T follicular helper cell (primary cell): ENCODE measurements around the gene WWC2.
"Not testable (repeated sequence)": the region's sequence is repeated elsewhere in the genome, so short reads cannot be mapped to it uniquely, and the experiment has no call there.

ENCODE experiments used
- DNase-seq: peaks from one replicate; pipeline ENCODE4 v3.0.0-alpha.2; 2020; ENCODE audit warnings: low read depth

The WWC2 gene

GRCh38 chr4:183172881-183173280 lies 73.8 kb downstream of the WWC2 start:
- no peak for DNase-seq

- no peak for DNase-seq
Observed at GRCh38 chr4:183173580-183174526, 74.8 kb downstream of the WWC2 start.

GRCh38 chr4:183175631-183176232 lies 76.7 kb downstream of the WWC2 start:
- DNase-seq = no peak

DNA sequence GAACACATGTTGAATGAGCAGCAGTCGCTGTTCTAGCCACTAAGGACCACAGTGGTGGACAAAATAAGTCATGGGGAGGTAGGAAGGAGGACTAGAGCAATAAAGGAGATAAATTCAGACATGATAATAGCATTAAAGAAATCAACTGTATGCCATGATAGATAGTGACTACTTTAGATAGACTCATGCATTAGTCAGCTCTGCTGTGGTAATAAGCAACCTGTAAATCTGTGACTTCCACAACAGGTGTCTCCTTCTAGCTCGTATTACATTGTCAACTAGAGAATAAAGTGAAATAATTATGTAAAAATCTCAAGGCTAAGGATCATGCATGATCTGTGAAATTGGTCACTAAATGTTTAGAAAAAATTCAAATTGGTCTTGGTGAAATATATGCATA lies 77.9 kb downstream of the WWC2 start:
- DNase-seq = no peak

GRCh38 chr4:183178201-183178600 lies 79.1 kb downstream of the WWC2 start:
- DNase-seq = no peak

- no peak for DNase-seq
Observed at GRCh38 chr4:183180096-183180495, 81.0 kb downstream of the WWC2 start.

- DNase-seq = no peak
Observed at GRCh38 chr4:183180621-183181020, 81.6 kb downstream of the WWC2 start.

DNA sequence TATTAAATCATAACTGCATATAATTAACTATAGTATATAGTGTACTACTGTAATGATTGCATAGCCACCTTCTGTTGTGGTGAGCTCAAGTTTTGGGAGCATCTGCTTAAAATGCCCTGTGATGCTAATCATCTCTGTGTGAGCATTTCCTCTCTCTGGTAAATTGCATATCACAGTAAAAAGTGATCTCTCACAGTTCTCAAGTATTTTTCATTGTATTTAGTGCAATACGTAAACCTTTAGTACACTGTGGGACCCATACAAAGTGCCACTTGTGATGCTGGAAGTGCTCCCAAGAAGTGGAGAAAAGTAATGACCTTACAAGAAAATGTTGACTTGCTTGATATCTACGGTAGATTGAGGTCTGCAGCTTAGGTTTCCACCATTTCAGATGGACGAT lies 82.0 kb downstream of the WWC2 start:
- no peak for DNase-seq

GRCh38 chr4:183182873-183183725 lies 84.0 kb downstream of the WWC2 start:
- DNase-seq = no peak

- no peak for DNase-seq
Observed at GRCh38 chr4:183183906-183184535, 85.0 kb downstream of the WWC2 start.

- no peak for DNase-seq
Observed at GRCh38 chr4:183185018-183185417, 86.0 kb downstream of the WWC2 start.

DNA sequence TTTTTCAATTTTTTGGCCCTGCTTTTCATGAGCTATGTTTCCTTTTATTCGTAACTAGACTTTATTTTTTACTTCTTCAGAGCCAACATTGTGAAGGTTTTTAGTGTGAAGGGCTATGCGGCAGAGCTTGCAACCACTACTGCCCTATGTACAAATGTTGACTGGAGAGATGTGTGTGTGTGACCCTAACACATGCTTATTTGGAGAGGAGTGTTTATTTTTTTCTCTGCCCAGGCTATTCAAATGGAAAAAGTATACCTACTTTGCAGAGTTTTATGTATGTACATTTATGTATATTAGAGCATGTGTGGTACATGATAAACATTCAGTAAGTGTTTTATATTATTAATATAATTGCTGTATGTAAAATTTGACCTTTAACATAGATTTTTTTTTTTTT lies 86.5 kb downstream of the WWC2 start:
- DNase-seq = no peak

DNA sequence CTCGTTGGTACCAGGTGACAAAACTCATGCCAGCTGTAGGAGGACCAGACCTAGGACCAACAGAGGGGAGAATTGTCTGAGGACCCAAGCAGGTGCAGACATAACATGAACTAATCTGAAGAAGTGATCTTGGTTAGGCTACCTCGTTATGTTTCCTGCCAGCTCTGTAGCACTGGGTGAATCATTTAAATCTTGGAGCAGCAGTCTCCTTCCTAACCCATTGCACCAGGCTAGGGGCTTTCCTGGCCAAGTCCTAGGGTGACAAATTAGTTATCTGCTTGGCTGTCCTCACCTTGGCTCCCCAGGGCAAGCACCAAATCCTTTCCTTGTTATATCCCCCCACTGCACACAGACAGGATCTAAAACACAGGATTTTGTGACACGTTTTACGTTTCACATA lies 87.8 kb downstream of the WWC2 start:
- DNase-seq = no peak

- DNase-seq = no peak
Observed at GRCh38 chr4:183190900-183191527, 92.0 kb downstream of the WWC2 start.

DNA sequence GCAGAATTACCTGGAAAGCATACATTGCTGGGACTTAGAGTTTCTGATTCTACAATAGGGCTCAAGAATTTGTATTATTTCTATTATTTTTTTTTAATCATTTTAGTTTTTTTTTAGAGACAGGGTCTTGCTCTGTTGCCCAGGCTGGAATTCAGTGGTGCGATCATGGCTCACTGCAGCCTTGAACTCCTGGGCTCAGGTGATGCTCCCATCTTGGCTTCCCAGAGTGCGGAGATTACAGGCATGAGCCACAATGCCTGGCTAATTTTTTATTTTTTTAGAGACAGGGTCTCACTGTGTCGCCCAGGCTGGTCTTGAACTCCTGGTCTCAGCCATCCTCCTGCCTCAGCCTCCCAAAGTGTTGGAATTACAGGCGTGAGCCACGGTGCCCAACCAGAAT lies 92.6 kb downstream of the WWC2 start:
- DNase-seq = no peak

DNA sequence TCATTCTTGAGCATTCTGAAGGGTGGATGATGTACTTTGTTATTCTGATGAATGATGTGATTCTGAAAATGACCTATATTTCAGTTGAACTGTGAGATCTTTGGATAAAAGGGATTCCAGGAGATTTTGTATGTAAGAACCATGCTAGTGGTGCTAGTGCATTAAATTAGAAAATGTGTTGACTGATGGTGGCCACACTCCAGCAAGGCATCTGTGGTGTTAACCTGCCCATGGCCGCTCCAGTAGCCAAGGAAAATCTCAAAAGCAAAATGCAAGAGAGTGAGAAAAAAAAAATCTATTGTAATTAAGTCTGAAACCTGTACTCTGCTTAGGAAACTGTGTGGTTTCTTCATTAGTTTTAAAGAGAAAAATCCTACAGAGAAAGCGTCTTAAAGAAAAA lies 93.5 kb downstream of the WWC2 start:
- no peak for DNase-seq

GRCh38 chr4:183193730-183194338 lies 94.8 kb downstream of the WWC2 start:
- DNase-seq = not testable (repeated sequence)

DNA sequence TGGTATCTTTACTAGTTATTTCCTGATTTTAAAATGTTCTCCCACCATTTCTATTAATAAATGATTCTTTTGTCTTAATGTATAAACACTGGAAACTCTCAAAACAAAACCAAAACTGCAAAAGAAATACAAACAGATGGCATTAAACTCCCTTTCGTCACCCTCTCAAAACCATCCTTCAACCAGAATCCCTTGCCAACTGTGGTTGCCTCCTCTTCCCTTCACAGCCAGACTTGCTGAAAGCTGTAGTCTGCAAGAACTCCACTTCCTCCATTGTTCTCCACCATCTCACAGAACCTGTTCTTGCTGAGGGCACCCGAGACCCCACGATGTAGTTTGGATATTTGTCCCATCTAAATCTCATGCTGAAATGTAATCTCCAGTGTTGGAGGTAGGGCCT lies 96.5 kb downstream of the WWC2 start:
- DNase-seq = no peak

DNA sequence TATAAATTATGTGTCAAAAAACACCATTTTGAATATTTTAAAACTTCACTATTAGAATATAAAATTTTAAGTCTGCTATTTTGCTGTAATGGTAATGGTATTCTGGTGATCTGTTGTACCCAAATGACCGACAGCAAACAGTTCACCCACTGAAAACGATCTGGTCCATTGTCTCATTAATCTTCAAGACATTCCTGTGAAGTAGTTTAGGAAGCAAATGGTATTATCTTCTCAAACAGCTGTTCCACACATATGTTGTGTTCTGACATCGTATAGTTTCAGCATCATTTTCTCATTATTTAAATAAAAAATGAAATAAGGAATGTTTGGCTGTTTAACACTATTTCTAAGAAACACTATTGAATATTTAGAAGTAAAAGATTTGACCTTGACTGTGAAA lies 98.1 kb downstream of the WWC2 start:
- DNase-seq = no peak

DNA sequence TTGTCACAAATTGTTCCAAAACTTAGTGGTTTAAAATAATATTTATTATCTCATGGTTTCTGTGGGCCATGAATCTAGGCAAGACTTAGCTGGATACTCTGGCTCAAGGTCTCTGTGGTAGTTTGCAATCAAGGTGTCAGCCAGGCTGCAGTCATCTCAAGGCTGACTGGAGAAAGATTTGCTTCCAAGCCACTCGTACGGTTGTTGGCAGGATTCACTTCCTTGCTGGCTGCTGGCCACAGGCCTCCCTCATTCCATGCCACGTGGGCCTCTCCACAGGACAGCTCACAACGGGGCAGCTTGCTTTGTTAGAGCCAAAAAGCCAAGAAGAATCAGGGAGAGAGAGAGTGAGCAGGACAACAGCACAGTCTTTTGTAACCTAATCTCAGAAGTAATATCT lies 101.4 kb downstream of the WWC2 start:
- DNase-seq = no peak

DNA sequence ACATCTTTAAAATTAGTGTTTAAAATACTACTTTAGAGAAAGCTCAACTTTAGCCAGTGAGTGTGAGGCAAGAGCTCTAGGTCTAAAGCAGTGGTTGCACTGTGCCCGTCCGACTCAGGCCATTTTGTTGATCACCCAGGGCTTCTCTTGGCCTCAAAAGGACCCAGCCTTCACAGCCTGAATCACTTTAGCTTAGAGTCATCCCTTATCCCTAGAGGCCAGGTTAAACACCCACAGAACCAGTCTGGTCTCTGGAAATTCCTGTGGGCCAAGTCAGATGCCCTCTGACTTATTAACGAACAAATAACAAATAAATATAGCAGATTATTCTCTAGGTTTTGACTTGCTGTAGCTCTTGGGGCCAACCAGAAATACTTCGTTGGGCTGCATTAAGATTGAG lies 102.3 kb downstream of the WWC2 start:
- DNase-seq = no peak
